ENCODE data around the gene BBOX1.

Gene BBOX1

GRCh38 chr11:27122001-27122400 is 81.4 kb downstream of the BBOX1 start:
- Histone ChIP-seq H3K9ac (ENCODE audit: low read length) (no peak overlapping the region), H3F3A (ENCODE audit: insufficient read depth, low read length) (no peaks in the 10 kb centered on the region), H3K4me1 (ENCODE audit: insufficient read depth, low read length, severe bottlenecking) (peaks cover 33% of the 10 kb centered on the region), H3K36me3 (ENCODE audit: insufficient read depth, low read length) (peaks cover 81% of the 10 kb centered on the region), H3K9me2 (ENCODE audit: low read depth, low read length) (no peaks in the 10 kb centered on the region), H4K20me1 (ENCODE audit: insufficient read depth, low read length) (no peaks in the 10 kb centered on the region), H3K79me2 (ENCODE audit: insufficient read depth, low read length) (no peaks in the 10 kb centered on the region), H3K4me3 (ENCODE audit: low read depth, low read length, poor library complexity, severe bottlenecking) (no peak overlapping the region), H2AFZ (ENCODE audit: low read length) (no peak overlapping the region), H3K9me3 (ENCODE audit: low read length) (no peaks in the 10 kb centered on the region), H3K27me3 (ENCODE audit: insufficient read depth, low read length) (no peaks in the 10 kb centered on the region), H3K27ac (ENCODE audit: low read depth, low read length, poor library complexity, severe bottlenecking) (peak overlapping the region; percentile 55), H3K4me2 (ENCODE audit: low read length) (no peak overlapping the region)
- TF ChIP-seq CTCF (IDR thresholded peaks at IDR 0.05; ENCODE audit: low read length) = no peak
- TF ChIP-seq EZH2 (IDR thresholded peaks at IDR 0.05; ENCODE audit: borderline replicate concordance, low read length) = no peak

- TF ChIP-seq EZH2 (IDR thresholded peaks at IDR 0.05; ENCODE audit: borderline replicate concordance, low read length) (no peak), CTCF (IDR thresholded peaks at IDR 0.05; ENCODE audit: low read length) (peak; percentile 43; the same call in 1 of the 2 replicates)
- Histone ChIP-seq H3F3A (ENCODE audit: insufficient read depth, low read length) (no peaks in the 10 kb centered on the region), H3K4me3 (ENCODE audit: low read depth, low read length, poor library complexity, severe bottlenecking) (no peak overlapping the region), H4K20me1 (ENCODE audit: insufficient read depth, low read length) (no peaks in the 10 kb centered on the region), H3K9me2 (ENCODE audit: low read depth, low read length) (no peaks in the 10 kb centered on the region), H3K36me3 (ENCODE audit: insufficient read depth, low read length) (peaks cover 78% of the 10 kb centered on the region), H3K27me3 (ENCODE audit: insufficient read depth, low read length) (no peaks in the 10 kb centered on the region), H3K9ac (ENCODE audit: low read length) (no peak overlapping the region), H3K4me2 (ENCODE audit: low read length) (no peak overlapping the region), H3K79me2 (ENCODE audit: insufficient read depth, low read length) (no peaks in the 10 kb centered on the region), H3K9me3 (ENCODE audit: low read length) (no peaks in the 10 kb centered on the region), H3K27ac (ENCODE audit: low read depth, low read length, poor library complexity, severe bottlenecking) (peak overlapping the region; percentile 55), H2AFZ (ENCODE audit: low read length) (no peak overlapping the region), H3K4me1 (ENCODE audit: insufficient read depth, low read length, severe bottlenecking) (peaks cover 26% of the 10 kb centered on the region)
These were observed 84.1 kb downstream of the BBOX1 start for GRCh38 chr11:27124514-27125264.

- Histone ChIP-seq H3K79me2 (ENCODE audit: insufficient read depth, low read length) (no peaks in the 10 kb centered on the region), H3K9ac (ENCODE audit: low read length) (no peak overlapping the region), H3K4me3 (ENCODE audit: low read depth, low read length, poor library complexity, severe bottlenecking) (no peak overlapping the region), H3K4me1 (ENCODE audit: insufficient read depth, low read length, severe bottlenecking) (peaks cover 2% of the 10 kb centered on the region), H3K27ac (ENCODE audit: low read depth, low read length, poor library complexity, severe bottlenecking) (no peak overlapping the region), H3K9me3 (ENCODE audit: low read length) (peaks cover 2% of the 10 kb centered on the region; the same call in 1 of the 2 replicates), H3K4me2 (ENCODE audit: low read length) (no peak overlapping the region), H3K9me2 (ENCODE audit: low read depth, low read length) (no peaks in the 10 kb centered on the region), H3K27me3 (ENCODE audit: insufficient read depth, low read length) (no peaks in the 10 kb centered on the region), H3F3A (ENCODE audit: insufficient read depth, low read length) (no peaks in the 10 kb centered on the region), H4K20me1 (ENCODE audit: insufficient read depth, low read length) (no peaks in the 10 kb centered on the region), H3K36me3 (ENCODE audit: insufficient read depth, low read length) (peaks cover 39% of the 10 kb centered on the region), H2AFZ (ENCODE audit: low read length) (no peak overlapping the region)
- TF ChIP-seq EZH2 (IDR thresholded peaks at IDR 0.05; ENCODE audit: borderline replicate concordance, low read length) (no peak), CTCF (IDR thresholded peaks at IDR 0.05; ENCODE audit: low read length) (no peak)
These were observed 89.1 kb downstream of the BBOX1 start for GRCh38 chr11:27129686-27130085.

Data from OCI-LY1 (cell line).